ENCODE data around the gene NLGN1. TPM values are rescaled to one million over a fixed set of nuclear protein-coding genes. Genes with fewer than 3 reads are reported as not detected.

NLGN1 gene
- total RNA-seq, 4 donors from 2014 or later: 2.2 to 5.8 (median 3.0) TPM

GRCh38 chr3:173902871-173903270, 505.3 kb downstream of the NLGN1 start:
- H3K4me1 ChIP-seq: no peaks in the 10 kb centered on the region
- H3K27me3 ChIP-seq: no peaks in the 10 kb centered on the region
- H3K27ac ChIP-seq: no peak overlapping the region
- whole genome bisulfite sequencing: 95% methylated on average over 2 of the region's 2 CpGs
- no peak overlapping the region for H3K4me3 ChIP-seq
- TF ChIP-seq, protein P1, sequence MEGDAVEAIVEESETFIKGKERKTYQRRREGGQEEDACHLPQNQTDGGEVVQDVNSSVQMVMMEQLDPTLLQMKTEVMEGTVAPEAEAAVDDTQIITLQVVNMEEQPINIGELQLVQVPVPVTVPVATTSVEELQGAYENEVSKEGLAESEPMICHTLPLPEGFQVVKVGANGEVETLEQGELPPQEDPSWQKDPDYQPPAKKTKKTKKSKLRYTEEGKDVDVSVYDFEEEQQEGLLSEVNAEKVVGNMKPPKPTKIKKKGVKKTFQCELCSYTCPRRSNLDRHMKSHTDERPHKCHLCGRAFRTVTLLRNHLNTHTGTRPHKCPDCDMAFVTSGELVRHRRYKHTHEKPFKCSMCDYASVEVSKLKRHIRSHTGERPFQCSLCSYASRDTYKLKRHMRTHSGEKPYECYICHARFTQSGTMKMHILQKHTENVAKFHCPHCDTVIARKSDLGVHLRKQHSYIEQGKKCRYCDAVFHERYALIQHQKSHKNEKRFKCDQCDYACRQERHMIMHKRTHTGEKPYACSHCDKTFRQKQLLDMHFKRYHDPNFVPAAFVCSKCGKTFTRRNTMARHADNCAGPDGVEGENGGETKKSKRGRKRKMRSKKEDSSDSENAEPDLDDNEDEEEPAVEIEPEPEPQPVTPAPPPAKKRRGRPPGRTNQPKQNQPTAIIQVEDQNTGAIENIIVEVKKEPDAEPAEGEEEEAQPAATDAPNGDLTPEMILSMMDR (IDR thresholded peaks at IDR 0.05): no peak
- TF ChIP-seq EP300 (IDR thresholded peaks at IDR 0.05): no peak
- no peak for TF ChIP-seq POLR2A (IDR thresholded peaks at IDR 0.05)
- no peak for TF ChIP-seq POLR2AphosphoS5 (IDR thresholded peaks at IDR 0.05)
- H3K9me3 ChIP-seq: no peaks in the 10 kb centered on the region
- H3K36me3 ChIP-seq: no peaks in the 10 kb centered on the region
- no peak for DNase-seq (ENCODE audit: low spot score in 2 of 2)

DNA sequence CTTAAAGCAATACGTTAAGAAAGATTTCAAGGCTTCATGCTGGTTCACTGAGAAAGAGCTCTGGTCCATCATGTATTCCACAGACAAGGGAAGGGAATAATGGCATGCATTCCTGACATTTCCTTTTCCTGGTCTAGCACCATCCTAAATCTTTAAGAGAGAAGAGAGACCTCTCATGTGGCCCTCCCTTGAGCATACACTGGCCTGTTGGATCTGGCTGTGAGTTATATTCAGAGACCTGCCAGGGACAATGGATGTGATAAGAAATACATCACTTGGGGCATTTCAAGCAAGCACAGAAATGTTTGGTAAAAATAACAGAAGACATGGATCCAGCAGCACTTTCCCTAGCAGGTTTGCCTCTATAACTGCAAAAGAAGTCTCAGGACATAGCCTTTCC, 507.8 kb downstream of the NLGN1 start:
- DNase-seq (ENCODE audit: low spot score in 2 of 2): no peak
- no peaks in the 10 kb centered on the region for H3K36me3 ChIP-seq
- H3K4me3 ChIP-seq: no peak overlapping the region
- no peaks in the 10 kb centered on the region for H3K27me3 ChIP-seq
- TF ChIP-seq POLR2AphosphoS5 (IDR thresholded peaks at IDR 0.05) (no peak), POLR2A (IDR thresholded peaks at IDR 0.05) (no peak), EP300 (IDR thresholded peaks at IDR 0.05) (no peak)
- TF ChIP-seq, protein P1 (IDR thresholded peaks at IDR 0.05): no peak
- 79% methylated on average over 1 of the region's 1 CpG for WGBS
- H3K27ac ChIP-seq: no peak overlapping the region
- no peaks in the 10 kb centered on the region for H3K4me1 ChIP-seq
- H3K9me3 ChIP-seq: no peaks in the 10 kb centered on the region

- 45% methylated on average over 3 of the region's 3 CpGs for WGBS
- Histone ChIP-seq H3K27ac (no peak overlapping the region), H3K9me3 (no peaks in the 10 kb centered on the region), H3K4me3 (no peak overlapping the region), H3K4me1 (no peaks in the 10 kb centered on the region), H3K27me3 (no peaks in the 10 kb centered on the region), H3K36me3 (no peaks in the 10 kb centered on the region)
- no peak for DNase-seq (ENCODE audit: low spot score in 2 of 2)
- TF ChIP-seq POLR2A (IDR thresholded peaks at IDR 0.05) (no peak), EP300 (IDR thresholded peaks at IDR 0.05) (no peak), POLR2AphosphoS5 (IDR thresholded peaks at IDR 0.05) (no peak)
- TF ChIP-seq, protein P1 (IDR thresholded peaks at IDR 0.05): no peak
Observed at GRCh38 chr3:173911446-173911845, 513.9 kb downstream of the NLGN1 start.

- no peak for DNase-seq (ENCODE audit: low spot score in 2 of 2)
- 37% methylated on average over 4 of the region's 4 CpGs for WGBS
- Histone ChIP-seq H3K4me3 (no peak overlapping the region), H3K27ac (no peak overlapping the region), H3K36me3 (no peaks in the 10 kb centered on the region), H3K9me3 (no peaks in the 10 kb centered on the region), H3K4me1 (no peaks in the 10 kb centered on the region), H3K27me3 (no peaks in the 10 kb centered on the region)
- no peak for TF ChIP-seq EP300 (IDR thresholded peaks at IDR 0.05)
- TF ChIP-seq POLR2AphosphoS5 (IDR thresholded peaks at IDR 0.05): no peak
- TF ChIP-seq, protein P1 (IDR thresholded peaks at IDR 0.05): no peak
- TF ChIP-seq POLR2A (IDR thresholded peaks at IDR 0.05): no peak
Observed at GRCh38 chr3:173912126-173912525, 514.6 kb downstream of the NLGN1 start.

DNA sequence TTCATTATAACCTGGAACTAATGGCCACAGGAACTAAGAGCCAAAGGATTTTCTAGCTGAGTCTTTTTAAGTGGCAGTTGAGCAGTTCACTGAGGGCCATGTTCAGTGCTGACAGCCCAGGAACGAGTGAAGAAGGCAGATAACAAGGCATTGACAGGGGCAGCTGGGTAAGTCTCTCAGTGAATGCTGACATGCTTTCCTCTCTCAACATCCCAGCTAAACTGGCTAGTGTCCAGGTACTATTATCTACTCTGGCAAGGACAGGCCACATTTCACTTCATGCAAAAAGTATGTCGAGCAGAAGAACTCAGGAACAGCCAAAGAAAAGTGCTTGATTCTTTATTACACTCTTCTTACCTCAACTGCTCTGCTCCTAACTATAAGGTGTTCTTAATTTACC, 515.9 kb downstream of the NLGN1 start:
- TF ChIP-seq, protein P1 (IDR thresholded peaks at IDR 0.05): no peak
- TF ChIP-seq EP300 (IDR thresholded peaks at IDR 0.05) (no peak), POLR2AphosphoS5 (IDR thresholded peaks at IDR 0.05) (no peak), POLR2A (IDR thresholded peaks at IDR 0.05) (no peak)
- H3K4me3 ChIP-seq: no peak overlapping the region
- no peaks in the 10 kb centered on the region for H3K4me1 ChIP-seq
- H3K9me3 ChIP-seq: no peaks in the 10 kb centered on the region
- no peak for DNase-seq (ENCODE audit: low spot score in 2 of 2)
- no peak overlapping the region for H3K27ac ChIP-seq
- H3K27me3 ChIP-seq: no peaks in the 10 kb centered on the region
- 8% methylated on average over 2 of the region's 2 CpGs for WGBS
- H3K36me3 ChIP-seq: no peaks in the 10 kb centered on the region

Data from suprapubic skin (tissue), 4 donors.